IMR-90 (cell line): ENCODE data around the gene ATF5. TPM values are rescaled to one million over a fixed set of nuclear protein-coding genes. Genes with fewer than 3 reads are reported as not detected.

Source experiments
- microRNA-seq, 2 experiments: library from miRNA; stranded (forward) in 1 of 2; unstranded in 1 of 2; fragments of 10-50 nt in 1 of 2; fragments of <30 nt in 1 of 2; gene quantifications in 1 of 2; microRNA quantifications in 1 of 2; one replicate each; pipeline versions ENCODE3 to v1.1.0; 2013 to 2020; ENCODE audit not compliant: insufficient read depth in 1 of 2, insufficient read length in 1 of 2, unreplicated experiment in 1 of 2
- polyA plus RNA-seq, 3 experiments: library from polyadenylated mRNA; depleted of rRNA; stranded (reverse); fragments of >200 nt; gene quantifications; 2 replicates each; pipeline ENCODE4 v1.2.3, GENCODE V29; 2012; ENCODE audit warnings: low replicate concordance in 1 of 3
- total RNA-seq: library from RNA; depleted of rRNA; stranded (reverse); fragments of >200 nt; gene quantifications from 2 replicates; pipeline ENCODE4 v1.2.3, GENCODE V29; 2012; rRNA removed

ATF5 gene
- total and polyA plus RNA-seq, 2 of the 4 experiments (the other 2 are of a cell fraction), result 2.7 to 15.7 TPM

Small RNA genes lying within 50 kb of the gene (microRNA-seq; reads per million reads assigned to microRNA genes)
- not detected for gene MIR4750 (ENCODE audit: unreplicated experiment)

Other genes with a start within 250 kb of the ATF5 start
- gene ADM5, start 239.6 kb upstream of the ATF5 start, total RNA-seq, result 0.18 and 0.28 TPM in 2 replicates
- gene ADM5, start 239.6 kb upstream of the ATF5 start, polyA plus RNA-seq (2012; rRNA removed), result 0.99 and 1.7 TPM in 2 replicates
- 14.2 and 14.7 TPM in 2 replicates for gene CPT1C, start 238.1 kb upstream of the ATF5 start, total RNA-seq
- 53.1 and 56.1 TPM in 2 replicates for gene CPT1C, start 238.1 kb upstream of the ATF5 start, polyA plus RNA-seq (2012; rRNA removed)
- gene TSKS, start 165.9 kb upstream of the ATF5 start, total RNA-seq, result not detected in 2 replicates
- 0.10 TPM in 1 of 2 replicates, not detected in the other for gene TSKS, start 165.9 kb upstream of the ATF5 start, polyA plus RNA-seq (2012; rRNA removed)
- gene AP2A1, start 162.2 kb upstream of the ATF5 start, total RNA-seq, result 40.7 and 41.4 TPM in 2 replicates
- gene AP2A1, start 162.2 kb upstream of the ATF5 start, polyA plus RNA-seq (2012; rRNA removed), result 122 and 136 TPM in 2 replicates
- 10.6 and 14.3 TPM in 2 replicates for gene FUZ, start 115.9 kb upstream of the ATF5 start, total RNA-seq
- gene FUZ, start 115.9 kb upstream of the ATF5 start, polyA plus RNA-seq (2012; rRNA removed), result 10.4 and 12.1 TPM in 2 replicates
- 4.7 and 5.3 TPM in 2 replicates for gene MED25, start 110.9 kb upstream of the ATF5 start, total RNA-seq
- gene MED25, start 110.9 kb upstream of the ATF5 start, polyA plus RNA-seq (2012; rRNA removed), result 37.0 and 38.5 TPM in 2 replicates
- gene PTOV1, start 78.0 kb upstream of the ATF5 start, total RNA-seq, result 34.4 and 36.1 TPM in 2 replicates
- gene PTOV1, start 78.0 kb upstream of the ATF5 start, polyA plus RNA-seq (2012; rRNA removed), result 106 and 107 TPM in 2 replicates
- 10.6 and 14.2 TPM in 2 replicates for gene PNKP, start 61.6 kb upstream of the ATF5 start, total RNA-seq
- 25.0 and 33.0 TPM in 2 replicates for gene PNKP, start 61.6 kb upstream of the ATF5 start, polyA plus RNA-seq (2012; rRNA removed)
- gene AKT1S1, start 51.9 kb upstream of the ATF5 start, total RNA-seq, result 3.6 and 5.0 TPM in 2 replicates
- 54.4 and 68.7 TPM in 2 replicates for gene AKT1S1, start 51.9 kb upstream of the ATF5 start, polyA plus RNA-seq (2012; rRNA removed)
- 1.1 and 1.4 TPM in 2 replicates for gene TBC1D17, start 51.5 kb upstream of the ATF5 start, total RNA-seq
- 26.8 and 27.8 TPM in 2 replicates for gene TBC1D17, start 51.5 kb upstream of the ATF5 start, polyA plus RNA-seq (2012; rRNA removed)
- under 0.01 and 0.36 TPM in 2 replicates for gene IL4I1, start 32.3 kb upstream of the ATF5 start, total RNA-seq
- gene IL4I1, start 32.3 kb upstream of the ATF5 start, polyA plus RNA-seq (2012; rRNA removed), result 0.27 and 0.31 TPM in 2 replicates
- 21.3 and 26.4 TPM in 2 replicates for gene NUP62, start 299 bp downstream of the ATF5 start, total RNA-seq
- 29.7 and 32.4 TPM in 2 replicates for gene NUP62, start 299 bp downstream of the ATF5 start, polyA plus RNA-seq (2012; rRNA removed)
- not detected in 2 replicates for gene SIGLEC11, start 32.0 kb downstream of the ATF5 start, total RNA-seq
- not detected in 2 replicates for gene SIGLEC11, start 32.0 kb downstream of the ATF5 start, polyA plus RNA-seq (2012; rRNA removed)
- gene VRK3, start 96.2 kb downstream of the ATF5 start, total RNA-seq, result 20.6 and 28.7 TPM in 2 replicates
- gene VRK3, start 96.2 kb downstream of the ATF5 start, polyA plus RNA-seq (2012; rRNA removed), result 27.9 and 35.8 TPM in 2 replicates
- 10.8 and 13.3 TPM in 2 replicates for gene ZNF473, start 96.8 kb downstream of the ATF5 start, total RNA-seq
- gene ZNF473, start 96.8 kb downstream of the ATF5 start, polyA plus RNA-seq (2012; rRNA removed), result 3.6 and 4.5 TPM in 2 replicates
- not detected in 2 replicates for gene IZUMO2, start 234.1 kb downstream of the ATF5 start, total RNA-seq
- gene IZUMO2, start 234.1 kb downstream of the ATF5 start, polyA plus RNA-seq (2012; rRNA removed), result not detected in 2 replicates